GM12873 (cell line): Measurements from ENCODE around the gene BAG1.

Source experiments
- TF ChIP-seq, protein P1 (sequence below): IDR thresholded peaks from 2 replicates; pipeline ENCODE4 v1.5.1; 2012; ENCODE audit warnings: low read depth, mild to moderate bottlenecking, moderate library complexity, low read length, control low read depth; ENCODE audit not compliant: insufficient read depth; ENCODE audit errors: missing control alignments

The BAG1 gene

GRCh38 chr9:33264003-33264472 is 470 bp downstream of the BAG1 start:
- TF ChIP-seq, protein P1, sequence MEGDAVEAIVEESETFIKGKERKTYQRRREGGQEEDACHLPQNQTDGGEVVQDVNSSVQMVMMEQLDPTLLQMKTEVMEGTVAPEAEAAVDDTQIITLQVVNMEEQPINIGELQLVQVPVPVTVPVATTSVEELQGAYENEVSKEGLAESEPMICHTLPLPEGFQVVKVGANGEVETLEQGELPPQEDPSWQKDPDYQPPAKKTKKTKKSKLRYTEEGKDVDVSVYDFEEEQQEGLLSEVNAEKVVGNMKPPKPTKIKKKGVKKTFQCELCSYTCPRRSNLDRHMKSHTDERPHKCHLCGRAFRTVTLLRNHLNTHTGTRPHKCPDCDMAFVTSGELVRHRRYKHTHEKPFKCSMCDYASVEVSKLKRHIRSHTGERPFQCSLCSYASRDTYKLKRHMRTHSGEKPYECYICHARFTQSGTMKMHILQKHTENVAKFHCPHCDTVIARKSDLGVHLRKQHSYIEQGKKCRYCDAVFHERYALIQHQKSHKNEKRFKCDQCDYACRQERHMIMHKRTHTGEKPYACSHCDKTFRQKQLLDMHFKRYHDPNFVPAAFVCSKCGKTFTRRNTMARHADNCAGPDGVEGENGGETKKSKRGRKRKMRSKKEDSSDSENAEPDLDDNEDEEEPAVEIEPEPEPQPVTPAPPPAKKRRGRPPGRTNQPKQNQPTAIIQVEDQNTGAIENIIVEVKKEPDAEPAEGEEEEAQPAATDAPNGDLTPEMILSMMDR, result no peak

DNA sequence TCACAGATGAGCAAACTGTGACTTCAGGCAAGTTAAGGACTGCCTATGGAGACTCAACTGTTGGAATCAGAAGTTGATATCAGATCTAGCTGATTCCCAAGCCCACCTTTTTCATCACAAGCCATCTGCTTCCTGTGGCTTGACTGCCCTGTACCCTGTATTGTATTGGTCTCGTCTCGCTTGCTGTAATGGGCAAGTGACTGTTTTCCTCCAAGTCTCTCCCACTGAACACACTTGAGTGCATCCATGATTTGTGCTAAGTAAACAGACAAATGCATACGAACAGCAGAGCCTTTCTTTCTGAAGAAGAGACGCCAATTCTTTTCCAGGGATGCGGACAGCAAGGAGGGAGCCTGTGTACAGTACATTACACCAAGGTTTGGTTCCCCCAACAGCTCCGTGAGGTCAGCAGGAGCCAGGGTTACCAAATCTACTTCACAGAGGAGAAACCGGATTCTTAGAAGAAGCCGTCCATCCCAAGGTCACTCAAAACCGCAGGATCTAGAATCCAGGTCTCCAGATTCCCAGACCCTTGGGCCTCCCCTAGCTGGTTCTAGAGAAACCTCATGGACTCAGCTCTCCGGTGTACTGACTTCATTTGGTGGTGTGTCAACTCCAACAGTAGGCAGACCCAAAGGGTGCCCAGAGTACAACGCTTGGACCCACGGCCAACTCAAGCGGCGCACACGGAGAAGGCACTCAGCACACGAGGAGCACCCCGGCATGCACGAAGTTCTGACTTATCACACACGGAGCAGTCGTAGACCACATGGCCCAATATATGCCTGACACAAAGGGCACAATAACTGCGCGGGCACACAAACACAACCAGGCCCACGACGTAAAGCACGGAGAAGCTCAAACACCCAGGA is 1.1 kb downstream of the BAG1 start:
- TF ChIP-seq, protein P1, result no peak

GRCh38 chr9:33260372-33260771 is 4.1 kb downstream of the BAG1 start:
- TF ChIP-seq, protein P1, result no peak

- TF ChIP-seq, protein P1, result no peak
These were observed 7.2 kb downstream of the BAG1 start for GRCh38 chr9:33257276-33257675.

- TF ChIP-seq, protein P1, result no peak
These were observed 8.3 kb downstream of the BAG1 start for GRCh38 chr9:33256236-33256635.

DNA sequence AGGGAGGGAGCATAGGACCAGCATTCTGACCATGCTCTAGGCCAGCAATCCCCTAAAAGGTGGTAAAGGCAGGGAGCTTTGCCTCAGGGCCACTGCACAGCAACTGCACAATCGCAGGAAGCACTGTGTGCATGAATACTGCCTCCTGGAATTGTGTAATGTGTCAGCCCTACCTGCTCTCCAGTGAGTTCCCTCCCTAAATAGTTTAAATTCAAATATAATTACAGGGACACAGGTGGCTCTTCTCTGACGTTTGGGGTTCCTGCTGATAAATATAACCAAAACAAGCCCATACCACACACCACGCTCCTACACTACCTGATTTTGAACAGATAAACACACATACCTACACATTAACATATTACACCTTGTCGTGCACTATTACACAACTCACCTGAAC is 9.0 kb downstream of the BAG1 start:
- TF ChIP-seq, protein P1, result no peak

GRCh38 chr9:33255014-33255413 is 9.5 kb downstream of the BAG1 start:
- TF ChIP-seq, protein P1, result no peak
